ENCODE measurements around the gene SYT7. TPM values are rescaled to one million over a fixed set of nuclear protein-coding genes. Genes with fewer than 3 reads are reported as not detected.

The SYT7 gene
- total RNA-seq, 2 donors from 2014 or later = 8.6 to 12.2 TPM

DNA sequence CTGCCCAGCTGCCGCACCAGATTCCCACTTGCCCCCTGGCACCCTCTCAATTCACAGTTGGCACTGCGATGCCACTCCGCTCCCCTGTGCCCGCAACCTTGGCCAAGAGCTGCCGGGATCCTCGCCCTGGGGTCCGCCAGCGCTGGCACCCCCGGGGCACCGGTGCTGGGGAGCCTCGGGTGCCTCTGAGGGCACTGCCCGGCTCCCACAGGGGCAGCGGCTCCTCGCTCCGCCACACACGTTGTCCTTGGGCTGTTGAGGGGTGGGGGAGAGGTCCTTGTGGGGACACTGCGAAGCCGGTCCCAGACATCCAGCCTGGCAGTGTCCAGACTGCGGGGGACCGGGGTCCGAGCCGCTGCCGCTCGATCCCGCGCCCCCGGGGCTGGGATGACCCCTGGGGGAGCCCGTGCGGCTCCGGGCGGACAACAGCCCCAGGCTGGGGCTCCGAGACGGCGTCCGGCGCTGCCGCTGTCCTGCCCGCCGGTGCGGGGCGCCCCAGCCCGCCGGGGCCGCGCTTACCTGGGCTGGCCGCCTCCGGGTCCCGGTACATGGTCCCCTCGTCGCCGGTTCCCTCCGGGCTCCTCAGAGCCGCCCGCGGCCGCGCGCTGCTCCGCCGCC lies 496 bp downstream of the SYT7 start:
- ATAC-seq (peak; percentile 10), DNase-seq (peak in 3 of 4 donors; percentile 26 to 43 (median 40))
- 0 to 1% methylated on average over 3 to 31 of the region's 60 CpGs for WGBS, 2 donors
- TF ChIP-seq POLR2A (IDR thresholded peaks at IDR 0.05) = no peak
- TF ChIP-seq, protein P1, sequence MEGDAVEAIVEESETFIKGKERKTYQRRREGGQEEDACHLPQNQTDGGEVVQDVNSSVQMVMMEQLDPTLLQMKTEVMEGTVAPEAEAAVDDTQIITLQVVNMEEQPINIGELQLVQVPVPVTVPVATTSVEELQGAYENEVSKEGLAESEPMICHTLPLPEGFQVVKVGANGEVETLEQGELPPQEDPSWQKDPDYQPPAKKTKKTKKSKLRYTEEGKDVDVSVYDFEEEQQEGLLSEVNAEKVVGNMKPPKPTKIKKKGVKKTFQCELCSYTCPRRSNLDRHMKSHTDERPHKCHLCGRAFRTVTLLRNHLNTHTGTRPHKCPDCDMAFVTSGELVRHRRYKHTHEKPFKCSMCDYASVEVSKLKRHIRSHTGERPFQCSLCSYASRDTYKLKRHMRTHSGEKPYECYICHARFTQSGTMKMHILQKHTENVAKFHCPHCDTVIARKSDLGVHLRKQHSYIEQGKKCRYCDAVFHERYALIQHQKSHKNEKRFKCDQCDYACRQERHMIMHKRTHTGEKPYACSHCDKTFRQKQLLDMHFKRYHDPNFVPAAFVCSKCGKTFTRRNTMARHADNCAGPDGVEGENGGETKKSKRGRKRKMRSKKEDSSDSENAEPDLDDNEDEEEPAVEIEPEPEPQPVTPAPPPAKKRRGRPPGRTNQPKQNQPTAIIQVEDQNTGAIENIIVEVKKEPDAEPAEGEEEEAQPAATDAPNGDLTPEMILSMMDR (IDR thresholded peaks at IDR 0.05) = peak in 2 of 7 experiments; percentile 18 to 28
- H3K36me3 ChIP-seq (replicated peaks in 1 of 2; ENCODE audit: insufficient read depth in 1 of 2, low read depth in 2 of 2) = no peaks in the 10 kb centered on the region
- peaks cover 0 to 6% of the 10 kb centered on the region in 2 donors for H3K27me3 ChIP-seq
- H3K27ac ChIP-seq = peak overlapping the region in 1 of 4 donors; percentile 33
- H3K4me1 ChIP-seq = peaks cover 25% of the 10 kb centered on the region
- intact Hi-C loops (cut with DNase I) = no loop called here
- no peak overlapping the region for H3K4me3 ChIP-seq
- H3K9me3 ChIP-seq = no peaks in the 10 kb centered on the region

GRCh38 chr11:61579676-61580270 lies 1.1 kb downstream of the SYT7 start:
- Histone ChIP-seq H3K27me3 (peaks cover 0 to 6% of the 10 kb centered on the region in 2 donors), H3K4me3 (no peak overlapping the region), H3K27ac (no peak overlapping the region), H3K36me3 (replicated peaks in 1 of 2; ENCODE audit: insufficient read depth in 1 of 2, low read depth in 2 of 2) (no peaks in the 10 kb centered on the region), H3K9me3 (no peaks in the 10 kb centered on the region), H3K4me1 (peaks cover 25% of the 10 kb centered on the region)
- DNase-seq = no peak
- 50 to 60% methylated on average over 8 to 14 of the region's 14 CpGs for WGBS, 2 donors
- TF ChIP-seq, protein P1 (IDR thresholded peaks at IDR 0.05) = no peak
- ATAC-seq = no peak
- intact Hi-C loops (cut with DNase I) = no loop called here

- no peak overlapping the region for H3K4me3 ChIP-seq
- H3K4me1 ChIP-seq = peaks cover 25% of the 10 kb centered on the region
- H3K36me3 ChIP-seq (replicated peaks in 1 of 2; ENCODE audit: insufficient read depth in 1 of 2, low read depth in 2 of 2) = no peaks in the 10 kb centered on the region
- no peak for ATAC-seq
- no peak overlapping the region for H3K27ac ChIP-seq
- H3K27me3 ChIP-seq = peaks cover 0 to 6% of the 10 kb centered on the region in 2 donors
- no peak for TF ChIP-seq POLR2A (IDR thresholded peaks at IDR 0.05)
- TF ChIP-seq, protein P1 (IDR thresholded peaks at IDR 0.05) = no peak
- intact Hi-C loops (cut with DNase I) = no loop called here
- no peak for DNase-seq
- no peaks in the 10 kb centered on the region for H3K9me3 ChIP-seq
- 66 to 80% methylated on average over 14 to 15 of the region's 15 CpGs for WGBS, 2 donors
Observed at GRCh38 chr11:61578819-61579675, 1.8 kb downstream of the SYT7 start.

DNA sequence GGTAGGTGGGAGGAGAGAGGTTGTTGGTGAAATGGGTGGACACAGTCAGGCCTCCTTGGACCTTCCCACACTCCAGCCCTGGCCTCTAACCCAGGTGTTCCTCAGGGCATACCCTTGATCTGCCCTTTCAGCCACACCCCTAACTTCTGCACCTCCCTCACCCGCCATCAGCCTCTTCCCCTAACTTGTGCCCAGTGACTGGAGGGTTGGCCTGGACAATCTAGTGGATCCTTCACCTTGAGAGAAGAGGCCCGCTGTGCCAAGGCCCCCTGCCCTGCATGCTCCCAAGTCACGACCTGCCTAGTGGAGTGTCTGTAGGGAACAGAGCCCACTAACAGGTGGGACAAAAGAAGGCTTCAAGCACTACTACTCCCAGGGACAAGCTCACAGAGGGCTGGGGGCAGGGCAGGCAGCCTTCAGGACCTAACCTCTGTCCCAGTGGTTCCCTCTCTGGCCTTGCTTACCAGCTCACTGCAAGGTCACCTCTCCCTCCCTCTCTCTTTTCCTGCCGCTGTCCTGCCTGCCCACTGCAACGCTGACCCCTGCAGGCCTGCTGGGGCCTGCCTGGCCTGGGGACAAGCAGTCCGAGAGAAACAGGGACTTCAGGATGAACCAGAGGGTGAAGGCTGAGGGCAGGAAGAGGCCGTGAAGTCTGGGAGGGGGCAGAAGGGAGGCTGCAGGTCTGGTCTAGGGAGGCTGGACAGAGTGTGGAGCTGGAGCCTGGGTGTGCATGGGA lies 3.3 kb downstream of the SYT7 start:
- Histone ChIP-seq H3K36me3 (replicated peaks in 1 of 2; ENCODE audit: insufficient read depth in 1 of 2, low read depth in 2 of 2) (no peaks in the 10 kb centered on the region), H3K27ac (no peak overlapping the region), H3K4me3 (no peak overlapping the region), H3K4me1 (peaks cover 21% of the 10 kb centered on the region), H3K27me3 (peaks cover 0 to 6% of the 10 kb centered on the region in 2 donors), H3K9me3 (no peaks in the 10 kb centered on the region)
- DNase-seq (no peak), ATAC-seq (no peak)
- TF ChIP-seq, protein P1 (IDR thresholded peaks at IDR 0.05) = peak in 2 of 7 experiments; percentile 20 to 30
- no peak for TF ChIP-seq POLR2A (IDR thresholded peaks at IDR 0.05)
- 62 to 68% methylated on average over 7 of the region's 7 CpGs for WGBS, 2 donors
- intact Hi-C loops (cut with DNase I) = no loop called here
